Liver (tissue), 9 donors: Measurements from ENCODE around the gene RRP1. TPM values are rescaled to one million over a fixed set of nuclear protein-coding genes. Genes with fewer than 3 reads are reported as not detected.
A peak's percentile ranks its signal among the peaks of the same experiment; 100 is the strongest.

Experiments used
- DNase-seq: peaks from one replicate; pipeline ENCODE4 v3.0.0-alpha.2; 2017; ENCODE audit warnings: low spot score
- H3K27ac ChIP-seq, 2 donors: one replicate each; pipeline ENCODE4 v1.7.0; 2013; ENCODE audit warnings: inconsistent platforms in 2 of 2, low read length in 2 of 2, control low read depth in 1 of 2, low read depth in 1 of 2, mild to moderate bottlenecking in 1 of 2
- H3K27me3 ChIP-seq, 4 donors: one replicate each; pipeline versions ENCODE4 v1.6.1 to v1.7.0; 2013; ENCODE audit warnings: low read length in 3 of 4, inconsistent platforms in 1 of 4, mild to moderate bottlenecking in 1 of 4, moderate library complexity in 1 of 4; ENCODE audit not compliant: control insufficient read depth in 4 of 4, insufficient read depth in 4 of 4
- H3K36me3 ChIP-seq, 4 donors: one replicate each; pipeline versions ENCODE4 v1.6.1 to v1.7.0; 2013; ENCODE audit warnings: low read length in 3 of 4, mild to moderate bottlenecking in 3 of 4, low read depth in 1 of 4, moderate library complexity in 1 of 4; ENCODE audit not compliant: control insufficient read depth in 4 of 4, insufficient read depth in 3 of 4
- H3K4me1 ChIP-seq, 4 donors: one replicate each; pipeline versions ENCODE4 v1.6.1 to v1.7.0; 2013; ENCODE audit warnings: low read length in 3 of 4, mild to moderate bottlenecking in 3 of 4, moderate library complexity in 1 of 4; ENCODE audit not compliant: control insufficient read depth in 4 of 4, insufficient read depth in 4 of 4
- H3K4me3 ChIP-seq, 3 donors: one replicate each; pipeline versions ENCODE4 v1.6.1 to v1.7.0; 2013; ENCODE audit warnings: low read length in 3 of 3, control low read depth in 1 of 3, low read depth in 1 of 3, mild to moderate bottlenecking in 1 of 3
- H3K9ac ChIP-seq, 2 donors: one replicate each; pipeline ENCODE4 v1.7.0; 2013; ENCODE audit warnings: low read length in 2 of 2, mild to moderate bottlenecking in 2 of 2, moderate library complexity in 2 of 2, control low read depth in 1 of 2, low read depth in 1 of 2
- H3K9me3 ChIP-seq, 4 donors: one replicate each; pipeline versions ENCODE4 v1.6.1 to v1.7.0; 2013; ENCODE audit warnings: low read length in 3 of 4; ENCODE audit not compliant: control insufficient read depth in 4 of 4
- EGR1 ChIP-seq, 2 donors: IDR thresholded peaks; 2 replicates each; pipeline ENCODE4 v1.6.1; 2016 to 2018; ENCODE audit warnings: antibody characterized with exemption in 2 of 2, low read depth in 2 of 2
- FOXA2 ChIP-seq: IDR thresholded peaks from 2 replicates; pipeline ENCODE4 v1.6.1; 2016; ENCODE audit warnings: antibody characterized with exemption
- GABPA ChIP-seq, 2 donors: IDR thresholded peaks in 1 of 2; conservative IDR thresholded peaks in 1 of 2; 2 replicates each; pipeline ENCODE4 v1.6.1; 2016; ENCODE audit warnings: antibody characterized with exemption in 2 of 2, mild to moderate bottlenecking in 1 of 2, moderate library complexity in 1 of 2
- HNF4A ChIP-seq, 2 donors: conservative IDR thresholded peaks; 2 replicates each; pipeline ENCODE4 v1.6.1; 2016; ENCODE audit warnings: antibody characterized with exemption in 2 of 2, mild to moderate bottlenecking in 2 of 2
- HNF4G ChIP-seq: IDR thresholded peaks from 2 replicates; pipeline ENCODE4 v1.6.1; 2016; ENCODE audit warnings: antibody characterized with exemption
- JUND ChIP-seq, 2 donors: IDR thresholded peaks; 2 replicates each; pipeline ENCODE4 v1.6.1; 2016; ENCODE audit warnings: antibody characterized with exemption in 2 of 2
- RAD21 ChIP-seq, 2 donors: IDR thresholded peaks; 2 replicates each; pipeline ENCODE4 v1.6.1; 2016; ENCODE audit warnings: antibody characterized with exemption in 2 of 2, mild to moderate bottlenecking in 2 of 2
- RXRA ChIP-seq, 2 donors: IDR thresholded peaks; 2 replicates each; pipeline ENCODE4 v1.6.1; 2017 to 2018; ENCODE audit warnings: antibody characterized with exemption in 2 of 2, mild to moderate bottlenecking in 1 of 2
- TAF1 ChIP-seq: conservative IDR thresholded peaks from 2 replicates; pipeline ENCODE4 v1.6.1; 2016; ENCODE audit warnings: antibody characterized with exemption, mild to moderate bottlenecking
- YY1 ChIP-seq: IDR thresholded peaks from 2 replicates; pipeline ENCODE4 v1.6.1; 2016; ENCODE audit warnings: antibody characterized with exemption, mild to moderate bottlenecking
- WGBS: extraction: QIAGEN DNeasy Blood & Tissue Kit; methylation state at CpG from one replicate; pipeline ENCODE4 v1.1.7; 2013; 5-methylcytosine and 5-hydroxymethylcytosine counted together
- polyA plus RNA-seq, 2 donors: library from polyadenylated mRNA; stranded (reverse) in 1 of 2; unstranded in 1 of 2; fragments of 200-250 nt in 1 of 2; fragments of >200 nt in 1 of 2; fragmentation: Nextera tagmentation in 1 of 2; extraction: Ambion mirVana in 1 of 2; gene quantifications; one replicate each; pipeline versions ENCODE4 v1.2.1 to v1.2.3, GENCODE V29; 2013 to 2015
- total RNA-seq, 2 donors: library from RNA; depleted of rRNA; stranded (reverse); fragments of >200 nt; gene quantifications; one replicate each; pipeline ENCODE4 v1.2.3, GENCODE V29; 2014
- TF ChIP-seq, protein P1 (sequence below): IDR thresholded peaks from 2 replicates; pipeline ENCODE4 v1.6.1; 2016; ENCODE audit warnings: antibody characterized with exemption
- TF ChIP-seq, protein P2 (sequence below): IDR thresholded peaks from 2 replicates; pipeline ENCODE4 v1.6.1; 2016; ENCODE audit warnings: antibody characterized with exemption
- TF ChIP-seq, protein P3 (sequence below): IDR thresholded peaks from 2 replicates; pipeline ENCODE4 v1.6.1; 2016; ENCODE audit warnings: antibody characterized with exemption, mild to moderate bottlenecking
- TF ChIP-seq, protein P4 (sequence below): IDR thresholded peaks from 2 replicates; pipeline ENCODE4 v1.6.1; 2016; ENCODE audit warnings: antibody characterized with exemption
- donor health status: healthy.
- donor health status: healthy.
- donor health status: healthy.
- donor health status: healthy.
- donor health status: healthy.

RRP1 gene
- total and polyA plus RNA-seq, 4 donors = 5.4 to 15.0 (median 7.7) TPM

DNA sequence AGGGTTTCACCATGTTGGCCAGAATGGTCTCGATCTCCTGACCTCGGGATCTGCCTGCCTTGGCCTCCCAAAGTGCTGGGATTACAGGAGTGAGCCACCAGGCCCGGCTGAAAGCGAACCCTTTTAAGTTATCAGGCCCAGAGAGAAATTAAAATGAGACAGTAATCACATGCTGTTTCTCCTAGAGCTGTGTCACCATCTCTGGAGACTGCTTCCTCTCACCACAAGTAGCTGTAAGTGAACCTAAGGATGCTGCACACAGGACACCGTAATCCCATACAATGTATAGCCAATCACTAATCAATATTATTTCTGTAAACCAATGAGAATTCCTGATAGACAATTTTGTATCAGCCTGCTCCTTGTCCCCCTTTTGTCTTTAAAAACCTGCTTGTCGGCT, 7.5 kb upstream of the RRP1 start:
- H3K27ac ChIP-seq = peak overlapping the region in 1 of 2 donors; percentile 89
- WGBS = 84% methylated on average over 6 of the region's 6 CpGs

DNA sequence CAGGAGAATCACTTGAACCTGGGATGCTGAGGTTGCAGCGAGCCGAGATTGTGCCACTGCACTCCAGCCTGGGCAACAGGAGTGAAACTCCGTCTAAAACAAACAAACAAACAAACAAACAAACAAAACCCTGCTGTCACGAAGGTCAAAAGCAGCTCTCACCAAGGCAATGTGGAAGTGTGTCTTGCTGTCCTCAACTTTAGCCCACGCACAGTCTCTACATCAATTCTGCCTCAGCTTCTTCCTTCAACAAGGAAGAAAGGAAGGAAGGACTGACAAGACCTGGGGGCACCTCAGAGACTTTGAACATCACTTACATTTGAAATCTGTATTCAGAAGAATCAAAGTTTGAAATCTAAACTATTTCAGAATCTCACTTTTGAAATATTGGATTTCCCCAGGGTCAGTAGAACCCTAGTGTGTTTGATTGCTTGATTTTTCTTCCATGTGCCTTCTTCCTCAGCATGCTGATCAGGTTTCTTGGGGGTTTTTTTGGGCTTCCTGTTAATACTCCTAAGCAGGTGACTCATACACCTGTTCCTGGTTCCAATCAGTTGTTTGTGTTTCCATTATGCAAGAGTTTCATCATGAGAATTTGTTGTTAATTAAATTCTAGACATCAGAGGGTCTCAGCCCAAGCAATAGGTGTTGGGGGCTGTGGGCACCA, 6.8 kb upstream of the RRP1 start:
- no peaks in the 10 kb centered on the region for H3K36me3 ChIP-seq
- TF ChIP-seq EGR1 (IDR thresholded peaks at IDR 0.05; ENCODE audit: low read depth in 2 of 2) = no peak
- no peak for TF ChIP-seq RXRA (IDR thresholded peaks at IDR 0.05)
- peak; percentile 52 to 77 for TF ChIP-seq JUND (IDR thresholded peaks at IDR 0.05)
- TF ChIP-seq, protein P1, sequence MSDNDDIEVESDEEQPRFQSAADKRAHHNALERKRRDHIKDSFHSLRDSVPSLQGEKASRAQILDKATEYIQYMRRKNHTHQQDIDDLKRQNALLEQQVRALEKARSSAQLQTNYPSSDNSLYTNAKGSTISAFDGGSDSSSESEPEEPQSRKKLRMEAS = no peak
- TF ChIP-seq TAF1 = no peak
- no peak for TF ChIP-seq YY1
- TF ChIP-seq FOXA2 = no peak
- TF ChIP-seq, protein P2, sequence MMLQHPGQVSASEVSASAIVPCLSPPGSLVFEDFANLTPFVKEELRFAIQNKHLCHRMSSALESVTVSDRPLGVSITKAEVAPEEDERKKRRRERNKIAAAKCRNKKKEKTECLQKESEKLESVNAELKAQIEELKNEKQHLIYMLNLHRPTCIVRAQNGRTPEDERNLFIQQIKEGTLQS = peak; percentile 85
- TF ChIP-seq GABPA (IDR thresholded peaks at IDR 0.05 in 1 of 2, conservative IDR thresholded peaks at IDR 0.05 in 1 of 2) = no peak
- TF ChIP-seq HNF4A (conservative IDR thresholded peaks at IDR 0.05) = no peak
- TF ChIP-seq, protein P3, sequence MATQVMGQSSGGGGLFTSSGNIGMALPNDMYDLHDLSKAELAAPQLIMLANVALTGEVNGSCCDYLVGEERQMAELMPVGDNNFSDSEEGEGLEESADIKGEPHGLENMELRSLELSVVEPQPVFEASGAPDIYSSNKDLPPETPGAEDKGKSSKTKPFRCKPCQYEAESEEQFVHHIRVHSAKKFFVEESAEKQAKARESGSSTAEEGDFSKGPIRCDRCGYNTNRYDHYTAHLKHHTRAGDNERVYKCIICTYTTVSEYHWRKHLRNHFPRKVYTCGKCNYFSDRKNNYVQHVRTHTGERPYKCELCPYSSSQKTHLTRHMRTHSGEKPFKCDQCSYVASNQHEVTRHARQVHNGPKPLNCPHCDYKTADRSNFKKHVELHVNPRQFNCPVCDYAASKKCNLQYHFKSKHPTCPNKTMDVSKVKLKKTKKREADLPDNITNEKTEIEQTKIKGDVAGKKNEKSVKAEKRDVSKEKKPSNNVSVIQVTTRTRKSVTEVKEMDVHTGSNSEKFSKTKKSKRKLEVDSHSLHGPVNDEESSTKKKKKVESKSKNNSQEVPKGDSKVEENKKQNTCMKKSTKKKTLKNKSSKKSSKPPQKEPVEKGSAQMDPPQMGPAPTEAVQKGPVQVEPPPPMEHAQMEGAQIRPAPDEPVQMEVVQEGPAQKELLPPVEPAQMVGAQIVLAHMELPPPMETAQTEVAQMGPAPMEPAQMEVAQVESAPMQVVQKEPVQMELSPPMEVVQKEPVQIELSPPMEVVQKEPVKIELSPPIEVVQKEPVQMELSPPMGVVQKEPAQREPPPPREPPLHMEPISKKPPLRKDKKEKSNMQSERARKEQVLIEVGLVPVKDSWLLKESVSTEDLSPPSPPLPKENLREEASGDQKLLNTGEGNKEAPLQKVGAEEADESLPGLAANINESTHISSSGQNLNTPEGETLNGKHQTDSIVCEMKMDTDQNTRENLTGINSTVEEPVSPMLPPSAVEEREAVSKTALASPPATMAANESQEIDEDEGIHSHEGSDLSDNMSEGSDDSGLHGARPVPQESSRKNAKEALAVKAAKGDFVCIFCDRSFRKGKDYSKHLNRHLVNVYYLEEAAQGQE = no peak
- H3K27me3 ChIP-seq = no peaks in the 10 kb centered on the region
- no peak for DNase-seq
- peaks cover 9 to 15% (median 12%) of the 10 kb centered on the region in 4 donors for H3K4me1 ChIP-seq
- H3K9ac ChIP-seq = no peak overlapping the region
- peak overlapping the region; percentile 89 to 94 for H3K27ac ChIP-seq
- WGBS = 50% methylated on average over 5 of the region's 5 CpGs
- no peaks in the 10 kb centered on the region for H3K9me3 ChIP-seq
- no peak overlapping the region for H3K4me3 ChIP-seq

More for the DNA sequence above, 7.5 kb upstream of the RRP1 start:
- no peak overlapping the region for H3K9ac ChIP-seq
- H3K36me3 ChIP-seq = no peaks in the 10 kb centered on the region
- no peaks in the 10 kb centered on the region for H3K9me3 ChIP-seq
- no peak for DNase-seq
- TF ChIP-seq RXRA (IDR thresholded peaks at IDR 0.05) = no peak
- no peak for TF ChIP-seq TAF1
- TF ChIP-seq, protein P1 = no peak
- TF ChIP-seq EGR1 (IDR thresholded peaks at IDR 0.05; ENCODE audit: low read depth in 2 of 2) = no peak
- no peak for TF ChIP-seq JUND (IDR thresholded peaks at IDR 0.05)
- TF ChIP-seq, protein P4, sequence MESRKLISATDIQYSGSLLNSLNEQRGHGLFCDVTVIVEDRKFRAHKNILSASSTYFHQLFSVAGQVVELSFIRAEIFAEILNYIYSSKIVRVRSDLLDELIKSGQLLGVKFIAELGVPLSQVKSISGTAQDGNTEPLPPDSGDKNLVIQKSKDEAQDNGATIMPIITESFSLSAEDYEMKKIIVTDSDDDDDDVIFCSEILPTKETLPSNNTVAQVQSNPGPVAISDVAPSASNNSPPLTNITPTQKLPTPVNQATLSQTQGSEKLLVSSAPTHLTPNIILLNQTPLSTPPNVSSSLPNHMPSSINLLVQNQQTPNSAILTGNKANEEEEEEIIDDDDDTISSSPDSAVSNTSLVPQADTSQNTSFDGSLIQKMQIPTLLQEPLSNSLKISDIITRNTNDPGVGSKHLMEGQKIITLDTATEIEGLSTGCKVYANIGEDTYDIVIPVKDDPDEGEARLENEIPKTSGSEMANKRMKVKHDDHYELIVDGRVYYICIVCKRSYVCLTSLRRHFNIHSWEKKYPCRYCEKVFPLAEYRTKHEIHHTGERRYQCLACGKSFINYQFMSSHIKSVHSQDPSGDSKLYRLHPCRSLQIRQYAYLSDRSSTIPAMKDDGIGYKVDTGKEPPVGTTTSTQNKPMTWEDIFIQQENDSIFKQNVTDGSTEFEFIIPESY = no peak
- TF ChIP-seq RAD21 (IDR thresholded peaks at IDR 0.05) = no peak
- TF ChIP-seq, protein P2 = no peak
- no peak for TF ChIP-seq HNF4G
- peaks cover 9 to 15% (median 12%) of the 10 kb centered on the region in 4 donors for H3K4me1 ChIP-seq
- no peaks in the 10 kb centered on the region for H3K27me3 ChIP-seq
- H3K4me3 ChIP-seq = no peak overlapping the region
